Fibroblast of skin of back (primary cell): ENCODE data around the gene FYB1.

ENCODE experiments used
- DNase-seq: peaks from one replicate; pipeline ENCODE4 v3.0.0-alpha.2; 2013

Gene FYB1

DNA sequence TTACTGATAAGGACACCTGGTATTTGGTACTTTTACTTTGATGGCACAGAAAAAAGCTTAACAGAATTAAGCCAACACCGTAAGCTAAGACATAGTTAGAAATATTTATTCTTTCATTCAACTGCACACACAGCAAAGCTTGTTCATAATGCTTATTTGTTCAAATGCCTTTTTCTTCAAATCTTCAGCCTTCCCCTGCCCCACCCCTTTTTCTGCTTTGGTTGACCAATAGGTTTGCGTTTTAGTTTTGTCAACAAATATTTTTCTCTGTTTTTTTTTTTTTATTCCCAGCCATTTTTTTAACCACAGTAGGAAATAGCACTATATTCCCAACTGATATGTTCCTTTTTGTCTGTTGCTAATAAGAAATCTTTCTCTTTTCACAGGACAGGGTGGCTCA lies 140.2 kb downstream of the FYB1 start:
- DNase-seq, result no peak

- peak; percentile 69 for DNase-seq
These were observed 142.3 kb downstream of the FYB1 start for GRCh38 chr5:39076757-39077728.

GRCh38 chr5:39076101-39076756 lies 143.1 kb downstream of the FYB1 start:
- no peak for DNase-seq

DNA sequence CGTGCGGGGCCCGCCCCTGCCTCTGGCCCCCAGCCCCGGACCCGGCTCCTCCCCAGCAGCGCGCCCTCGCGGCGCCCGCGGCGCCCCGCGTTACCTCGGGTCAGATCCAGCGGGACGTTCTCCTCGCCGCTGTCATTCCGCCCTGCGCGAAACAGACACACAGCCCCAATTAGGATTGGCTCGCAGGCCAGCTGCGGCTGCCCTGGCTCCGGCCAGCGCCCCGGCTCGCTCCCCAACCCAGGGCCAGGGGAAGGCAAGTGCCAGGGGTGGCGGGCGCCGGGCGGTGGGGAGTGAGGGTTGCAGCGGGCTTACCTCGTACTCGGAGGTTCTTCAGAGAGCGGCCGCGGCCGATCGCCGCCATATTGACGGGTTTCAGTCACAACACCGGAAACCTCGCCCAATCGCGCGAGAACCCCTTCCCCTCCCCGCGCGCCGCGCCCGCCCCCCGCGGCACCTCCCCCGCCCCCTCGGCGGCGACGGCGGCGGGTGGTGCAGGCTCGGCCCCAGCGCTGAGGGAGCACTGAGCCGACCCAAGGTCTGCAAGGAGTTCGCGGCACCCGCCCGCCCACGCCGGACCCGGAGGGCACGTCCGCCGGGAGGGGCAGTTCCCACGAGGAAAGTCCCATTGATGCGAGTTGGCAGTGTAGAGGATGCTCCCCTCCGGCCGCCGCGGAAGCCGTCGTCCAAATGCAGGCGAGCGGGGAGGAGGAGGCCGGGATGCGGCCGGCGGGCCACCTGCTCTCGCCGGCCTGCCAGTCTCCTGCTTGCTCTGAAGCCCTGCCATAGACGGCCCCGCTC lies 145.1 kb downstream of the FYB1 start, which contains the start of gene RICTOR:
RICTOR (minus strand) TSS at position 383 of the 798 bp plus-strand sequence; CDS start at position 361, 22 bp downstream.
- peak; percentile 90 for DNase-seq

DNA sequence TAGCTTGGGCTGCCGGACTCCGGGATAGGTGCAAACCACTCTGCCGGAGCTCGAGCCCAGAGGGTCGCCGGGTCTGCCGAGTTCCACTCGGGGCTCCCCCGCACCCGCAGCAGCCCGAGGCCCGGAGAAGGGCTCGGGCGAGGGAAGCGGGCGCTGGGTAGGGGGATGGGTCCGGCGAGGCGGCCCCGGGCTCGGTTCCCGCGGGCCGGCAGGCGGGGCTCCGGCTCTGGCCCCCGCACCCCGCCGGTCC lies 145.7 kb downstream of the FYB1 start:
- no peak for DNase-seq

GRCh38 chr5:39072925-39073766 lies 146.2 kb downstream of the FYB1 start:
- peak; percentile 53 for DNase-seq

GRCh38 chr5:39068099-39068498 lies 151.3 kb downstream of the FYB1 start:
- peak; percentile 13 for DNase-seq

DNA sequence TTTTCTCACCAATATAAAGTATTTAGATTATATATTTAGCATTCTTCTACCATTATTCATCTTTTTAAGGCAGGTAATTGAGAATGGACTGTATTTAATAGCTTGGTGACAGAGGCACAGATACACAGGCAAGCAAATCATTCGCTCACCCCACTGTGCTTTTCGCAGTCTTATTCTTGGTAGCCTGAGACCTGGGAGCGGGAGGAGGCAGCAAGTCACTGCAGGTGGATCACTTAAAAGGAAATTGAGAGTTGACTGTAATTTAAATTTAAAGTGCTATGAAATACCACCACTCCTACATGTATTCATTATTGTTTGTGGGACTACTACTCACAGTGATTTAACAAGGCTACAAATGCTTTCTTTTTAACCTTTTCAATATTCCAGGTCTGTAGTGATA lies 154.9 kb downstream of the FYB1 start:
- DNase-seq, result no peak

GRCh38 chr5:39063037-39063436 lies 156.3 kb downstream of the FYB1 start:
- no peak for DNase-seq

- no peak for DNase-seq
These were observed 156.8 kb downstream of the FYB1 start for GRCh38 chr5:39062530-39062929.

DNA sequence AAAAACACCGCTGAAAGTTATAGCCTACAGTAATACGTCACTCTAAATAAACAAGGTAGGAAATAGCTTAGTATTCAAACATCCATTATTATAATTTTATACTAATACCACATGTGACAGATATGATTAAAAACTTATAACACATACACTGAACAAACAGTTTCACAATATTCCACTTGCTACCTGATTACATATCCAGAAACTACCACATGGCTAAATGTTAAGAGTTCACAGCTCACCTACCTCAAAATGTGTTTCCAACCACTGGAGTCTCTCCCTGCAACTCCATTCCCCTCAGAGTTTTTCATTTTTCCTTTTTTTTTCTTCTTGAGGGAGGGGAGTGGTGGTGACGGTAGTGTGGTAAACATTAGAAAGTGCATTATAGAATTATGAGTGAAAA lies 157.3 kb downstream of the FYB1 start:
- no peak for DNase-seq

DNA sequence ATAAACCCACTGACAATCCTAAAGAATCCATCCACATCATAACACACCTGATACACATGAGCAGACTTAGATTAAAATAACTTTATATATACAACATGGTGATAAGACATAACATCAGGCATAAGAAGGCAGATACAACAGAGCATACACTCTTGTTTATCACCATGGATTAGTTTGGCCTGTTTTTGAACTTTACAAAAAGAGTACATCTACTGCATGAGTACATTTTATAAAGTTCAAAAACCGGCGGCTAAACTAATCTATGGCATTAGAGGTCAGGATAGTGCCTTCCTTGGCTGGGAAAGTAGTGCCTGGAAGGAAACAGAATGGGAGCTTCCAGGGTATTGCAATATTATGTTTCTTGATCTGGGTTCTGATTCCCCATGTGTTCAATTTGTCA lies 160.3 kb downstream of the FYB1 start:
- no peak for DNase-seq

DNA sequence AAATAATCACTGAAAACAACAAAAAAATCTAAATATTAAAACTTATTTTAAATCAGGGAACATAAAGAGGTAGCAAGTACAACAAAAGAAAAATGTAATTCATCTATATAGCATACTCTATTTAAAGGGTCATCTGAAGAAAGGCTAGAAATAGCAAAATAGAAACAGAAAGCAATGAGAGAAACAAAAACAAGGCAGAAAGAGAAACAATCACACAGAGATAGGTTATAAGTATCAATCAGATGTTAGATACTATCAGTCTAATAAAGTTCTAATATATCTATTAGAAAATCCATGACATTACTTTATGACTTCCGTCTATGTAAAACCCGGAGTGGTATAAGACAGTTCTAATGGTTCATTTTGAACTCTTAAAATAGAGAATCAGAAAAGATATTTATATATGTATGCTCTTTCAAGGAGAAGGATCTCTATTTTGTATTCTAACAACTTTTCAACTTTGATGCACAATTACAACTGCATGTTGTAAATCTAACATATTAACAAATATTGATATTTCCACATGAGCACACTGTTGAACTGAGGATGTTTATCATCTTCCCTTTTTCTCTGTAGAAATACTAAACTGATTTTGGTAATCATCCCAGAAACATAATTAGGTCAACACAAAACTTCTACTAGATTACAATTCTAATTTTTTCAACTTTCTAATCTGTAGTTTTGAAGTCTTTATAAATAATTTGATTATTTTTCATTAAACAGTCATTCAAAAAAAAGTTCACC lies 161.0 kb downstream of the FYB1 start:
- no peak for DNase-seq

- no peak for DNase-seq
These were observed 161.6 kb downstream of the FYB1 start for GRCh38 chr5:39057734-39058133.

GRCh38 chr5:39055768-39056398 lies 163.5 kb downstream of the FYB1 start:
- DNase-seq, result no peak
